ENCODE measurements around the gene RPTOR. TPM values are rescaled to one million over a fixed set of nuclear protein-coding genes. Genes with fewer than 3 reads are reported as not detected.
A peak's percentile ranks its signal among the peaks of the same experiment; 100 is the strongest.

Gene RPTOR
- total RNA-seq, 4 donors from 2014 or later: 47.6 to 56.9 (median 55.4) TPM

DNA sequence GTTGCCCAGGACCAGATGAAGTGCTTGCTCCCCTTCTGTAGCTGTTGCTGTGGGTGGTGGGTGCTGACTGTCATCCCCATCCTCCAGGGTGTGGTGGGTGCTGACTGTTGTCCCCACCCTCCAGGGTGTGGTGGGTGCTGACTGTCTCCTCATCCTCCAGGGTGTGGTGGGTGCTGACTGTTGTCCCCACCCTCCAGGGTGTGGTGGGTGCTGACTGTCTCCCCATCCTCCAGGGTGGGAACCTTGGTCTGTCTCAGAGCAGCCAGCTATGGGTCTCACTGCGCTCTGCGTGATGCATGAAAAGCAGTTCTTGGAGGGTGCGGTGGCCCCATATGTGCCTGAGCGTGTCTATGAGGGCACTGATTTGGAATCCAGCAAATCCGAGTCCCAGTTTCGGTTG, 163.8 kb downstream of the RPTOR start:
- H3K36me3 ChIP-seq: peaks cover 0 to 10% of the 10 kb centered on the region in 2 donors
- intact Hi-C loops (cut with DNase I; ENCODE audit: low total_unique reads) (no loop called here), in situ Hi-C loops (cut with MboI; ENCODE audit: low sequenced_read_pairs in 4 of 4) (no loop called here)
- ATAC-seq (no peak), DNase-seq (no peak)
- no peaks in the 10 kb centered on the region for H3K27me3 ChIP-seq
- no peaks in the 10 kb centered on the region for H3K9me3 ChIP-seq
- H3K4me1 ChIP-seq: peaks cover 11 to 15% of the 10 kb centered on the region in 2 donors
- no peak overlapping the region for H3K27ac ChIP-seq
- H3K4me3 ChIP-seq: no peak overlapping the region
- no peak for TF ChIP-seq POLR2A (IDR thresholded peaks at IDR 0.05)
- TF ChIP-seq, protein P1, sequence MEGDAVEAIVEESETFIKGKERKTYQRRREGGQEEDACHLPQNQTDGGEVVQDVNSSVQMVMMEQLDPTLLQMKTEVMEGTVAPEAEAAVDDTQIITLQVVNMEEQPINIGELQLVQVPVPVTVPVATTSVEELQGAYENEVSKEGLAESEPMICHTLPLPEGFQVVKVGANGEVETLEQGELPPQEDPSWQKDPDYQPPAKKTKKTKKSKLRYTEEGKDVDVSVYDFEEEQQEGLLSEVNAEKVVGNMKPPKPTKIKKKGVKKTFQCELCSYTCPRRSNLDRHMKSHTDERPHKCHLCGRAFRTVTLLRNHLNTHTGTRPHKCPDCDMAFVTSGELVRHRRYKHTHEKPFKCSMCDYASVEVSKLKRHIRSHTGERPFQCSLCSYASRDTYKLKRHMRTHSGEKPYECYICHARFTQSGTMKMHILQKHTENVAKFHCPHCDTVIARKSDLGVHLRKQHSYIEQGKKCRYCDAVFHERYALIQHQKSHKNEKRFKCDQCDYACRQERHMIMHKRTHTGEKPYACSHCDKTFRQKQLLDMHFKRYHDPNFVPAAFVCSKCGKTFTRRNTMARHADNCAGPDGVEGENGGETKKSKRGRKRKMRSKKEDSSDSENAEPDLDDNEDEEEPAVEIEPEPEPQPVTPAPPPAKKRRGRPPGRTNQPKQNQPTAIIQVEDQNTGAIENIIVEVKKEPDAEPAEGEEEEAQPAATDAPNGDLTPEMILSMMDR (IDR thresholded peaks at IDR 0.05 in 4 of 5, conservative IDR thresholded peaks at IDR 0.05 in 1 of 5): no peak

DNA sequence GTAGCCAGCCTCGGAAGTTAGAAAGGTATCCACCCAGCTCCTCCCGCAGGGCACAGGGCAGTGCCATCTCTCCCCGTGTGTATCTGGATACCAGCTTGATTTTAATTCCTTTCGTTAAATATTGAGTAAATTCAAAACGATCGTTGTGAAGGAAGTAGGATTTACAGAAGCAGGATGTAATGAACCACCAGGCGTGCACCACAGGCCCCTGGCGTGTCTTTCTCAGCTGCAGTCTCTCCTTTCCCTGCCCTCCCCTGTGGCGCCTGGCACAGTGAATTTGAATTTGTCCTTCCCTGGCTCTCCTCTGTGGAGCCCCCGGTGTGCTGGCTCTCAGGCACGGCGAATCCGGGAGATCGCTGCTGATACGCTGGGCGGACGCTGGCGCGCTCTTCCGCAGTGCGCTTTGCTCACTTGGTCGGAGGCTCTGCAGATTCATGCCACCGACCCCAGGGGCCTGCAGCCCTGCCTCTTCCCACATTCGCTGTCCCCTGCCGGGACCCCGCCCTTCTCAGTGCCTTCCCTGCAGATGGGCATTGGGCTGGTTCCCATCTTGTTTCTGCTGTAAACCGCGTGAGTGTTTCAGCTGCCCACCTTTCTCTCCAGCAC, 164.6 kb downstream of the RPTOR start:
- no peak overlapping the region for H3K4me3 ChIP-seq
- DNase-seq: no peak
- in situ Hi-C loops (cut with MboI; ENCODE audit: low sequenced_read_pairs in 4 of 4): no loop called here
- H3K27ac ChIP-seq: no peak overlapping the region
- no peaks in the 10 kb centered on the region for H3K9me3 ChIP-seq
- H3K4me1 ChIP-seq: peaks cover 11 to 22% of the 10 kb centered on the region in 2 donors
- peaks cover 0 to 10% of the 10 kb centered on the region in 2 donors for H3K36me3 ChIP-seq
- ATAC-seq: no peak
- TF ChIP-seq, protein P1 (IDR thresholded peaks at IDR 0.05 in 4 of 5, conservative IDR thresholded peaks at IDR 0.05 in 1 of 5): no peak
- no peak for TF ChIP-seq POLR2A (IDR thresholded peaks at IDR 0.05)
- H3K27me3 ChIP-seq: no peaks in the 10 kb centered on the region
- intact Hi-C loops (cut with DNase I; ENCODE audit: low total_unique reads): no loop called here

DNA sequence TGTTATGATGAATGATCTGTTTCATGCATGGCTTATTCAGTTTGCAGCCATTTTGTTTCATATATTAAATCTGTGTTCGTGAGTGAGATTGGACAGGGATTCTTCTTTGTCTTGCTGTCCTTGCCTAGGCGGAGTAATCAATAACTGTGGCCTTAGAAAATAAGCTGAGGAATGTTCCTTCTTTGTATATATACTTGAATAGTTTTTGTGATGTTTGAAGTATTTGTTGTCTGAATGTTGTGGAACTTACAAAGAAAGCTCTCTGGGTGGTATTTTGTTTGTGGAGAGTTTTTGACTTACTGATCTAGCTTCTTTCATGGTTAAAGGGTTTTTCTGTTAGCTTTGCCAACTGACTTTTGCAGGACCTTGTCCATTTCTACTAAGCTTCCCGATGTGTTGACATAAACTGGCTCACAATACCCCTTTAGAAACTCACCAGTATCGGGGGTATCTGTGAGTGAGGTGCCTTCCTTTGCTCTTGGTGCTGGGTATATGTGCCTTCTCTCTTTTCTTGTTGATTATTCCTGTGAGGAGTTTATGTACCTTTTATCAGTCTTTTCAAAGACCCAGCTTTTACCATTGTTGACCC, 166.2 kb downstream of the RPTOR start:
- intact Hi-C loops (cut with DNase I; ENCODE audit: low total_unique reads): no loop called here
- in situ Hi-C loops (cut with MboI; ENCODE audit: low sequenced_read_pairs in 4 of 4): no loop called here

DNA sequence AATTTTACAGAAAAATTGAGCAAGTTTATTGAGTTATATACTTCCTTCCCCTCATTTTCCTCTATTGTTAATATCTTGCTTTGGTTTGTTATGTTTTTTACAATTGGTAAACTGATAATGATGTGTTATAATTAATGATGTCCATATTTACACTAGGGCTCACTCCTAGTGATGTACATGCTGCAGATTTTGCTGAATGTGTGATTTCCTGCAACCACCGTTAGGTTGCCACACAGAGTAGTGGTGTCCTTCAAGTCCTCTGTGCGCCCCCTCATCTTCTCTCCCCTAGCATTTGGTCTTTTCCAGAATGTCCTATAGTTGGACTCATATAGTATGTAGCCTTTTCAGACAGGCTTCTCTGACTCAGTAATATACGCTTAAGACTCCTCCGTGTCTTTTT, 167.5 kb downstream of the RPTOR start:
- no peak for DNase-seq
- in situ Hi-C loops (cut with MboI; ENCODE audit: low sequenced_read_pairs in 4 of 4): no loop called here
- Histone ChIP-seq H3K27me3 (no peaks in the 10 kb centered on the region), H3K27ac (peak overlapping the region in 1 of 4 donors; percentile 77), H3K9me3 (no peaks in the 10 kb centered on the region), H3K36me3 (peaks cover 0 to 10% of the 10 kb centered on the region in 2 donors), H3K4me1 (peaks cover 20 to 24% of the 10 kb centered on the region in 2 donors), H3K4me3 (no peak overlapping the region)
- no peak for ATAC-seq
- TF ChIP-seq POLR2A (IDR thresholded peaks at IDR 0.05): no peak
- TF ChIP-seq, protein P1 (IDR thresholded peaks at IDR 0.05 in 4 of 5, conservative IDR thresholded peaks at IDR 0.05 in 1 of 5): no peak
- intact Hi-C loops (cut with DNase I; ENCODE audit: low total_unique reads): no loop called here

More for the DNA sequence above, 166.2 kb downstream of the RPTOR start:
- H3K27me3 ChIP-seq: no peaks in the 10 kb centered on the region
- DNase-seq: no peak
- H3K9me3 ChIP-seq: no peaks in the 10 kb centered on the region
- TF ChIP-seq, protein P1 (IDR thresholded peaks at IDR 0.05 in 4 of 5, conservative IDR thresholded peaks at IDR 0.05 in 1 of 5): no peak
- TF ChIP-seq POLR2A (IDR thresholded peaks at IDR 0.05): no peak
- peak overlapping the region in 1 of 4 donors; percentile 22 for H3K27ac ChIP-seq
- H3K4me3 ChIP-seq: no peak overlapping the region
- ATAC-seq: no peak
- peaks cover 16 to 24% of the 10 kb centered on the region in 2 donors for H3K4me1 ChIP-seq
- H3K36me3 ChIP-seq: peaks cover 0 to 10% of the 10 kb centered on the region in 2 donors

All from gastrocnemius medialis (tissue), 4 donors.